ENCODE results near the gene SLC66A3. TPM values are rescaled to one million over a fixed set of nuclear protein-coding genes. Genes with fewer than 3 reads are reported as not detected.

SLC66A3 gene
- total RNA-seq, result 29.3 and 53.4 TPM in 2 replicates

DNA sequence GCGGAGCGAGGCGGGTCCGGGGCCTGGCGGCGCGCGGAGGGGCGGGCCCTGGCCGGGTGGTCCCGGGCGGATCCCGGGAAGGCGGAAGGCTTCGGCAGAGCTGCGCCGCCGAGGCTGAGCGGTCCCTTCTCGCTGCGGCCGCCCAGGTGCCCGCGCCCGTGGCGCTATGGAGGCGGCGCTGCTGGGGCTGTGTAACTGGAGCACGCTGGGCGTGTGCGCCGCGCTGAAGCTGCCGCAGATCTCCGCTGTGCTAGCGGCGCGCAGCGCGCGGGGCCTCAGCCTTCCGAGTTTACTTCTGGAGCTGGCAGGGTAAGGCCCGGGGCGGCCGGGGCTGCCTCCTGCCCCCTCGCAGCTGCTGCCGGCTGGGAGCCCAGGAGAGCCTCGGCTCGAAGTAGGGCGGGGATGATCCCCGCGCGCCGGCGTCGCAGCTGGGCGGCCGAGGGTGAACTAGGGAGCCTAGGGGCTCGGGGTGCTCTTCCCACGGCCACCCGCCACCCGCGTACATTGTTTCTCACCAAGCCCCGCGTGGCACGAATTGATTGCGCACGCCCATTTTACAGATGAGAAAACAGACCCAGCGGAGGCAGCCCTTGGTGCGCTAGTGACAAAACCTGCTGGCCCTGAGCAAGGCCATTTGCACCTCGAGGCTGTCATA is at the start of gene SLC66A3:
Gene SLC66A3, plus strand, starts transcription at position 87 of the 655 bp plus-strand sequence. Its CDS starts 80 bp downstream, at position 167.
- DNase-seq, result peak; percentile 87

DNA sequence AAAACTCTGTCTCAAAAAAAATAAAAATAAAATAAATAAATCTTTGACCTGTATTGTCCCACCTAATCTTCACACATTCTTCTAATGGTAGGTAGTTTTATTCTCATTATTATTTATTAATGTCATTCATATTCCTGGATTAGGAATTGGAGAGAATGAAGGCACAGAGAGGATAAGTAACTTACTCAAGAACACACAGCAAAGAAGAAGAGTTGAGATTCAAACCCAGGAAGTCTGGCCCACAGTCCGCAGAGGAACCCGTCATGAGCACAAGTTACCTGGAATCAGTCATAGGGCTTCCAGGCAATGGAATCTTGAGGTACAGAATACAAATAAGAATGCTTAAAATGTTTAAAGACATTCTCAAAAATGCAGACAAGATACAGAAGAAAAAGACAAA is 46.3 kb upstream of the SLC66A3 start:
- DNase-seq, result no peak

- DNase-seq, result no peak
Measured at GRCh38 chr2:11112870-11113428, 42.3 kb upstream of the SLC66A3 start.

DNA sequence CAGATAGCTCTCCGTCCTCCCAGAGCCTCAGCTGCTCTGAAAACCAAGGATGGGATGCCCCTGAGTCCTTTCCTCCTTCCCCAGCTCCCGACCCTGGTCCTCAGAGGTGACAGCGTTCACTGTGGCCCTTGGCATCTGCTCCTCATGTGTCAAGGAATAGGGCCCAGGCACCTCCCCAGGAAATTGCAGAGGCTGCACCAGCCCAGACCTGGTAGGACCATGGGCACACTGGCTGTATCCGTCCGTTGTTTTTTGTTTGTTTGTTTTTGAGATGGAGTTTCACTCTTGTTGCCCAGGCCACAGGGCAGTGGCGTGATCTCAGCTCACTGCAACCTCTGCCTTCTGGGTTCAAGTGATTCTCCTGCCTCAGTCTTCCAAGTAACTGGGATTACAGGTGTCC is 37.5 kb upstream of the SLC66A3 start:
- DNase-seq, result no peak

GRCh38 chr2:11118761-11119160 is 36.5 kb upstream of the SLC66A3 start:
- DNase-seq, result no peak

- no peak for DNase-seq
Measured at GRCh38 chr2:11121099-11121822, 34.0 kb upstream of the SLC66A3 start.

- DNase-seq, result no peak
Measured at GRCh38 chr2:11121823-11122155, 33.5 kb upstream of the SLC66A3 start.

DNA sequence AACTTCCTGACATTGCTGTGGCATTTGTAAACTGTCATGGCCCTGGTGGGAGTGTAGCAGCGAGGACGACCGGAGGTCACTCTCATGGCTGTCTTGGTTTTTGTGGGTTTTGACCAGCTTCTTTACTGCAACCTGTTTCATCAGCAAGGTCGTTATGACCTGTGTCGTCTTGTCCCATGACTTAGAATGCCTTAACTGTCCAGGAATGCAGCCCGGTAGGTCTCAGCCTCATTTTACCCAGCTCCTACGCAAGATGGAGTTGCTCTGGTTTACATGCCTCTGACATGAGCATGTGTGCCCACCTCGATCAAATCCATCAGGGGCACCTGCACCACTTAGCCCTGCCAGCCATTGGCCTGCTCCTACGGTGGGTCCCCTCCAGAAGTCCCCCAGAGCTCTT is 32.9 kb upstream of the SLC66A3 start:
- DNase-seq, result no peak

DNA sequence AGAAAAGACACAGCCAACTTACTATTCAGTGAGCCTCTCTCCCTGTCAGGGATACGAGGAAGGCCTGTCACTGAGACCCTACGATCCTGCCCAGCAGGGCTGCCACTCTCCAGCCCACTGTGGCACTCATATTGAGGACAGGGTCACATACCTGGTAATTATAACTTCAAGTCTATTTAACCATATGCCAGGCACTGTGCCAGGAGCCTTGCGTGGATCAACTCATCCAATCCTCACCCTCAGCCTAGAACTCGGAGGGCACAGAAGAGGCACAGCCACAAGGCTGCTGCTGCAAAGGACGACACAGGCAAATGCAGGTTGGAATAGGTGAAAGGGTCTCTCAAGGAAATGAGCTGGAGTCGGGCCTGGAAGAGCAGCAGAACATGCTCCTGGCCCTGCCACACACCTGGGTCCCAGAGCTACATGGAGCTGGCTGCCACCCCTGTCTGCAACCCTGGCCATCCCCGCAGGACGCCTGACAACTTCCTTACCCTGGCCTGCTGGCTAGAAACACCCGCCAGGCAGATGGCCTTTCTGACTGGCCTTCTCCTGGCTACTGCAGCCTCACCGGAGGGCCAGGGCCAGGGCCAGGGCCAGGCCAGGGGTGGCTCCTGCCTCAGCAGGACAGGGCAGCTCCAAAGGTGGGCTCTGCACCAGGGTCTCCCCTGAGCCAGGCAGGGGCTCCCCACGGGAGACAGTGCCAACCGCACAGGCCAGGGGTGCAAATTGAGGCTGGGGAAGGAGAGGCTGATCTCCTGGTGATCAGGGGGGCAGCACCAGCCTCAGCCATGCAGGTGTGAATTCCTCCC is 32.1 kb upstream of the SLC66A3 start:
- DNase-seq, result no peak

DNA sequence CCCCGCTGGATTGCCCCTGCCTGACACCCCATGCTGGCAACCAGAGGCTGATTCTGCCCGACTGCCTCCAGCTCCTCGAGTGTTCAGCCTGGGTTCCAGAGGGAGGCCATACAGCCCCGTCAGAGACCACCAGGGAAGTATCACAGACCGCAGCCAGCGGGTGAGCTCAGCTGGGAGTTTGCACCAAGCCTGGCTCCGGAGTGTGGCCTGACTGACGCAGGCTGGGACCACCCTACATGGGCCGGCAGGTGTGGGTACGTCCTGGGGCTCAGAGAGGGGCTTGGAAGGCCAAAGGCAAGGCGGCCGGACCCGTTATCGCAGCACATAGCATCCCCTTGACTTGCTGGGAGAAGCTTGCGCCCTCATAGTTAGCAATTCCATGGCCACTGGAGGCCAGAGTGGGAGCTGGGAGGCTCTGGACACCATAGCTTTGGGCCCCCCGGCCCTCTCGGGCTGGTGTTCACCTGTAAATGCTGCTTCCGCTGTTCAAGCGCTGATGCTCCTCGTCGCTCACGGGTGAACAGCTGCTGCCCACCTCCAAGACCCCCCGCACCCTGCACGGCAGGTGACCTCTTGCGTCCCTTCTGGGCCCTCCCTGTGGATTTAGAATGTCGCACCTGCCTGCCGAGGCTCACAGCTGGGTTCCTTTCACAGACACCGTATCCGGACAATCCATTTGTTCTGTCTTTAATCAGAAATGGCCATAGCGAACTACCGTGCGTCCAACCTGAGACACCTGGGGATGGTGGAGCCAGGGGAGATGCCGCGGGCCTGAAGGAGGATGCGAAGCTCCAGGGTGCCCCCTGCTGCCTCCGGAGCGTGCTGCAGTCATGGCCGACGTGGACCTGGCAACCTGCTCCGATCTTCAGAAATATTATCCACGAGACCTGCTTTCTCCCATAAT is 31.2 kb upstream of the SLC66A3 start:
- DNase-seq, result peak; percentile 79

- DNase-seq, result no peak
Measured at GRCh38 chr2:11124760-11125068, 30.6 kb upstream of the SLC66A3 start.

GRCh38 chr2:11127761-11128160 is 27.5 kb upstream of the SLC66A3 start:
- no peak for DNase-seq

DNA sequence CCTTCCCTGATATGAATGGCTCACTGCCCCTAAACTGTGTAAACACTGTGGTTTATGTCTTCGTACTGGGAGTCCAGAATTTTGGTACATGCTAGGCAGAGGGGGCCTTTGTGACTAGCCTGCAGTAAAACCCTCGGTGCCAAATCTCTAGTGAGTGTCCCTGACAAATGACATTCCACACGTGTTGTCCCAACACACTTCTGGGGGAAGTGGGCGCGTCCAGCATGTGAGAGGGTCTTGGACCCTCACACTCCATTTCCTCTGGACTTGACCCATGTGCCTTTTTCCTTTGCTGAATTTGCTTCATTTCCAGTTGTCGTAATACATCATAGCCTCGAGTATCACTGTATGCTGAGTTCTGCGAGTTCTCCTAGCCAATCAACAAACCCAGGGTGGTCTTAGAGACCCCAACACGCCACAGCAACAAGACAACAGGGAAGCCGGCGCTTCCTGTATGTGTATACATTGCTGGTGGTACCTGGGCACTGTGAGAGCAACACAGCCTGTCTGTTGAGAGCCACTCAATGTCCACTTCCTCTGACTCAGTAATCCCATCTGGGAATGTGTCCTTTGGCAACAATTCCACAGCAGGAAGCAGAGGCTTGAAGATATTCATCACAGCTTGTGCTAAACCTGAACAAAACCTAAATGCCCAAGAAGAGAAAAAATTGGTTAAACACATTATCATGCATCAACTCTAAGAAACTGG is 26.9 kb upstream of the SLC66A3 start:
- DNase-seq, result peak; percentile 91

DNA sequence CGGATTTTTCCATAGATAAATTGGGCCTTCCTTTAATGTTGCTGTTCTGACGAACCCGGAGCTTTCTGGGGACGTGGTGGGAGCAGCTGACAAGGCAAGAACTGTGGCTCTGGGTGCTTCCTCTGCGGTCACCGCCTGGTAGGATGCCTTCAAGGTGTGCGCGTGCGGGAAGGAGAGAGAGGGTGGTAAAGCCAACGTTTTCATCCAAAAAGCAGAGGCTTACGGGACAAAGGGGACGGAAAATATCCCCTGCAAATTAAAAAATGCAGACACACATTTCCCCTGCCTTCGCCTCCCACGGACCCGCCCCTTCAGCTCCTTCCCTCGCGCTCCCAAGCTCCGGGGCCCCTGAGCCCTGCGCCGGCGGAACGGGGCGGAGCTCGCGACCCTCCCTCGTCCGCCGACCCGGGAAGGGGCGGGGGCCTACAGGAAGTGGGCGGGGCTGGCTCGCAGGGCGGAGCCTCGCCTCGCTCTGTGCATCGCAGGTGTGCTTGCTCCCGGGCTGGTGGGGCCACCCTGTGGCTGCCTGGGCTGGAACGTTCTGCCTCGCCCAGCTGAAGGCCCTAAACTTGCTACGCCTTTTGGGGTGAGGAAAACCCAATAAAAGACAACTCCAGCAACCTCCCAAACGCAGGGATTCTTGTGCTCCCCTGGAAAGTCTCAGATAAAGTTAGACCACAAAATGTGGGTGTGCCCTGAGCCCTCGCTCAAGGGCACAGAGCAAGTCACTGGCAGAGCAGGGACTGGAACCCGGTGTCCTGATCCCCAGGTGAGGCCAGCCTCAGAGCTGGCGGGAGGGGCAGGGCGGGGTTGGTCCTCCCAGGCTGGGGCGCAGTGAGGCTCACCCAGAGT is 25.4 kb upstream of the SLC66A3 start:
- peak; percentile 22 for DNase-seq

GRCh38 chr2:11131166-11131920 is 23.9 kb upstream of the SLC66A3 start:
- no peak for DNase-seq

DNA sequence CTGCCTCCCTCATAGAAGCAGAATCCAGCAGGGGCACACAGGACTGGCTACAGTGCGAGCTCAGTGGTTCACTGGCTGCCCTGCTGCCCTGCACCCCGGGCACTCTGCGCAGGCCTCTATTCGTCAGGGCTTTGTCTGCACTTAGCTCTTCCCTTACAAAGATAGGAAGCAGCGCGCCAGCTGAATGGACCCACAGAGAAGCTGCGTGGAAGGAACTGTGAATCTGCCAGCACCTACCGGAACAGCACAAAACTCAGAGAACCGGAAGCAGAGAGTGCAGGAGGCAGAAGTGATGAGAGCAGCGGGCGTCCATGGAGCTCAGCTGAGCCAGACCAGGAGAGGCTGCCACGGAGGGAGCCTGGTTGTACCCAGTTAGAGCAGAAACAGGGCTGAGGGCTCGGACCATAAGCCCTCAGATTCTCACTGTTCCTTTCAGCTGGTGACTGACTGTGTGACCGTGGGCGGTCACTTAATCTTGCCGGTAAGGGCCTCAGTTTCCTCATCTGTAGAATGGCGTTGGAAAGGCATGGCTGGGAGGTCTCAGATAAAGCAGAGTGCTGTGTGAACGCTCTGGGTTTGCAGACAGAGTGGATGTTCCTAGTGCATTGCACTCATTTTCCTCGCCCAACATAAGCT is 23.1 kb upstream of the SLC66A3 start:
- DNase-seq, result no peak

DNA sequence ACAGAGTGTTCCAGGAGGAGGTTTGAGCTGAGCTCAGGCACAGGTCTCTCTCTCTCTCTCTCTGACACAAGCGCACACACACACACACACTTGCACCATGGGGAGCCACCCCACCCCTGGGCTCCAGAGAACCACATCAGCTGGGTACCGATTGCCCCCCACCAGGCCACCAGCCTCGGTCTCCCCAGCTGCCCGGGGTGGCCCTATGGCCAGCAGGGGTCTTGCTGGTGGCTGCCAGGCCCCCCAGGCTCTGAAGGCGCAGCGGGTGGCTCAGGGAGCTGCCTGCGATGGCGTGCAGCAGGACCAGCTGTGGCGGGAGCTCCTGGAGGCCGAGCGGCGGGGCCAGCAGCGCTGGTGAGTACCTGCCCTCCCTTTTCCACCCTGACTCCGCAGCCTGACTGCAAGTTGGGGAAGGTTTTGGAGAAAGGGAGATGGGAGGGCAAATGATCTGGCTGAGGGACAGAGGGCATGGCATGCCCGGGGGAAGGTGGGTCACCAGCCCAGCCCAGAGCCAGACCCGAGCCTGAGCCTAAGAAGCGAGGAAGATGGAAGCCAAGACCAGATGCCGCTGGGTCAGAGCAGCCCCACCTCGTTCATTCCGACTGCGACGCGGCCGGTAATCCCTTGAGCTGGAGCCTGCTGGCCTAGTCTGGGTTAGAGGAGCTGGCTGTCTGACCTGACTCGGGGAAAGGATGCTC is 21.9 kb upstream of the SLC66A3 start:
- no peak for DNase-seq

DNA sequence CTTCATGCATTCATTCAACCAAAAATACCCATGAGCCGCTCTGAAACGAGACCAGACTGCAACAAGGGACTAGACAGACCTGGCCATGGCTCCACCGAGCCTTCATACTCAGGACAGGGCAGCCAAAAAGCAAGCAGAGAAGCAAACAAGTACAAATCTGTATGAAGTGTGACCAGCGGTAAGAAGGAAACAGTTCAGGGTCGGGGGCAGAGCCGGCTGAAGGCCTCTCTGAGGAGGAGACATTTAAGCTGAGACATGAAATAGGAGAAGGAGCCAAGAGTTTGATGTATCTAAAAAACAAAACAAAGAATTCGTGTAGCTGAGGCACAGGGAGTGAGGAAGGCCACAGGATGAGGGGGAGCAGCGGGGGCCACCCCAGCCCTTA is 21.3 kb upstream of the SLC66A3 start:
- DNase-seq, result no peak

DNA sequence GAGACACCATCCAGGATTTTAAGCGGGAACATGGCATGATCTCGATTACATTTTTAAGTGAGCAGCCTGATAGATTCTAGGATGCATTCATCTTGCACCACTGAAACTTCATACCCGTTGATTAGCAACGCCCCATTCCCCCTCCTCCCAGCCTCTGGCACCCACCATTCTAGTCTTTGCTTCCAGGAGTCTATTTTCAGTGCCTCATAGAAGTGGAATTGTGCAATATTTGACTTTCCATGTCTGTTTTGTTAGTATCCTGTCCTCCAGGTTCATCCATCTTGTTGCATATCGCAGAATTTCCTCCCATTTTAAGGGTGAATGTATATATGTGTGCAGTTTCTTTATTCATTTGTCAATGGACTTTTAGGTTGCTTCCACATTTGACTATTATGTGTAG is 20.9 kb upstream of the SLC66A3 start:
- DNase-seq, result no peak

Data from dermis blood vessel endothelial cell (primary cell).